GM19395 (cell line): ENCODE measurements around the gene ITK.

Source experiments
- ATAC-seq: cut with Tn5 transposase; IDR thresholded peaks from one replicate; pipeline ENCODE4 v1.9.1; 2021; ENCODE audit warnings: mild to moderate bottlenecking, moderate library complexity; ENCODE audit not compliant: unreplicated experiment

Gene ITK

GRCh38 chr5:157278319-157279037 lies 97.8 kb downstream of the ITK start:
- ATAC-seq = no peak

GRCh38 chr5:157279605-157280239 lies 99.1 kb downstream of the ITK start:
- ATAC-seq = no peak

GRCh38 chr5:157280927-157281326 lies 100.3 kb downstream of the ITK start:
- no peak for ATAC-seq

- ATAC-seq = no peak
Observed at GRCh38 chr5:157282150-157282549, 101.5 kb downstream of the ITK start.

- ATAC-seq = peak; percentile 99
Observed at GRCh38 chr5:157283434-157283833, 102.8 kb downstream of the ITK start.

- ATAC-seq = no peak
Observed at GRCh38 chr5:157284458-157285212, 104.0 kb downstream of the ITK start.

- ATAC-seq = no peak
Observed at GRCh38 chr5:157285310-157286035, 104.8 kb downstream of the ITK start.

GRCh38 chr5:157286761-157287211 lies 106.1 kb downstream of the ITK start:
- no peak for ATAC-seq

- no peak for ATAC-seq
Observed at GRCh38 chr5:157288405-157289163, 107.9 kb downstream of the ITK start.

- ATAC-seq = no peak
Observed at GRCh38 chr5:157289164-157289819, 108.7 kb downstream of the ITK start.

- no peak for ATAC-seq
Observed at GRCh38 chr5:157290156-157290980, 109.7 kb downstream of the ITK start.

GRCh38 chr5:157290981-157291711 lies 110.5 kb downstream of the ITK start:
- peak; percentile 97 for ATAC-seq

- no peak for ATAC-seq
Observed at GRCh38 chr5:157292599-157292998, 112.0 kb downstream of the ITK start.

GRCh38 chr5:157294407-157295091 lies 113.9 kb downstream of the ITK start:
- no peak for ATAC-seq

- ATAC-seq = no peak
Observed at GRCh38 chr5:157295247-157295646, 114.6 kb downstream of the ITK start.

GRCh38 chr5:157300564-157300963 lies 119.9 kb downstream of the ITK start:
- no peak for ATAC-seq

- ATAC-seq = no peak
Observed at GRCh38 chr5:157301066-157301465, 120.4 kb downstream of the ITK start.

GRCh38 chr5:157303023-157303422 lies 122.4 kb downstream of the ITK start:
- ATAC-seq = no peak
